ENCODE measurements around the gene FARS2.

DNA sequence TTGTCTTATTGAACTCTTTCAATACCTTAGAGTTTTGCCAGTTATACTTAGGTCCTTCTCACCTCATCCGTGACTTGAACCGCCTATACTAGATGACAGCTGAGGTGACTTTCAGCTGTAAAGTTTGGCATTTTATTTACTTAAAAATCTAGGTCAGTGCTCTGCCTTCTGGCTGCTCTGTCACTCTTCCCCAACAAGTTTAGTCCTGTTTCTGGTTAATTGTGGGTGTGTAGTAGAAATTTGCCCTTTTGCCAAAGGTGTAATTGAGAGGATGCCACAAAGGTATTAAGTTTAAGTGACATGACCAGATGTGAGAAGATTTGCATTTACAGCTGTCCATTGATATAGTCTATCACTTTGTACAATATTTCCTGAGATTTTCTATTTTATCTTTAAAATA is 106.2 kb downstream of the FARS2 start:
- TF ChIP-seq GATA2 (CRISPR knock-in tag; IDR thresholded peaks at IDR 0.05) (no peak), EZH2phosphoT487 (IDR thresholded peaks at IDR 0.05; ENCODE audit: borderline replicate concordance, low read depth) (no peak), JUND (IDR thresholded peaks at IDR 0.05) (no peak), NRF1 (IDR thresholded peaks at IDR 0.05; ENCODE audit: low read depth, low read length) (no peak), SIN3A (IDR thresholded peaks at IDR 0.05; ENCODE audit: borderline replicate concordance, low read depth, low read length) (no peak), POLR2AphosphoS5 (IDR thresholded peaks at IDR 0.05; ENCODE audit: low read depth, low read length) (no peak)
- TF ChIP-seq, protein P1, sequence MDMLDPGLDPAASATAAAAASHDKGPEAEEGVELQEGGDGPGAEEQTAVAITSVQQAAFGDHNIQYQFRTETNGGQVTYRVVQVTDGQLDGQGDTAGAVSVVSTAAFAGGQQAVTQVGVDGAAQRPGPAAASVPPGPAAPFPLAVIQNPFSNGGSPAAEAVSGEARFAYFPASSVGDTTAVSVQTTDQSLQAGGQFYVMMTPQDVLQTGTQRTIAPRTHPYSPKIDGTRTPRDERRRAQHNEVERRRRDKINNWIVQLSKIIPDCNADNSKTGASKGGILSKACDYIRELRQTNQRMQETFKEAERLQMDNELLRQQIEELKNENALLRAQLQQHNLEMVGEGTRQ (IDR thresholded peaks at IDR 0.05; ENCODE audit: borderline replicate concordance, low read depth, low read length) = no peak
